Panc1 (cell line): ENCODE measurements around the gene DIAPH3. TPM values are rescaled to one million over a fixed set of nuclear protein-coding genes. Genes with fewer than 3 reads are reported as not detected.

ENCODE experiments used
- ATAC-seq: fragments of 200-7000 bp; cut with Tn5 transposase; 2 replicates; pipeline ENCODE4 v1.9.1; 2020; ENCODE audit warnings: mild to moderate bottlenecking, moderate library complexity
- BruUV-seq: library from RNA; stranded (reverse); fragments of 400-500 nt; replicated peaks from 2 replicates; lab custom pipeline; 2021; lab: Mats Ljungman, UMichigan
- CTCF ChIA-PET: fragments of 300-600 bp; sonication (Branson Sonifier 250); formaldehyde crosslinking; loops from one replicate; lab custom pipeline; 2022; ENCODE audit warnings: antibody characterized with exemption; lab: Charles Lee
- POLR2A ChIA-PET: fragments of 300-600 bp; sonication (Branson Sonifier 250); formaldehyde crosslinking; loops from one replicate; lab custom pipeline; 2022; ENCODE audit warnings: antibody characterized with exemption; lab: Charles Lee
- DNase-seq: peaks from one replicate; pipeline ENCODE4 v3.0.0-alpha.2; 2010; ENCODE audit warnings: low read depth, low spot score
- H3K27ac ChIP-seq: 2 replicates; pipeline ENCODE4 v1.5.1; 2011; ENCODE audit warnings: mild to moderate bottlenecking, low read length, inconsistent platforms
- H3K27me3 ChIP-seq: fragments of 200-500 bp; sonication (Bioruptor generic); 2 replicates; pipeline ENCODE4 v1.6.0; 2014; ENCODE audit warnings: low read length, inconsistent platforms; ENCODE audit not compliant: control insufficient read depth, insufficient read depth
- H3K36me3 ChIP-seq: fragments of 200-500 bp; sonication (Bioruptor generic); 2 replicates; pipeline ENCODE4 v1.5.1; 2014; ENCODE audit warnings: inconsistent platforms, mild to moderate bottlenecking, low read length, moderate library complexity; ENCODE audit not compliant: control insufficient read depth, insufficient read depth
- H3K4me1 ChIP-seq: 2 replicates; pipeline ENCODE4 v1.5.1; 2011; ENCODE audit warnings: inconsistent platforms, mild to moderate bottlenecking, low read length, moderate library complexity; ENCODE audit not compliant: control insufficient read depth, insufficient read depth
- H3K4me3 ChIP-seq, 2 experiments: 2 replicates each; pipeline ENCODE4 v1.5.1; 2011 to 2012; ENCODE audit warnings: low read depth in 2 of 2, low read length in 2 of 2, mild to moderate bottlenecking in 2 of 2, inconsistent platforms in 1 of 2, moderate library complexity in 1 of 2
- H3K9me3 ChIP-seq: fragments of 200-500 bp; sonication (Bioruptor generic); 2 replicates; pipeline ENCODE4 v1.5.1; 2014; ENCODE audit warnings: low read depth, mild to moderate bottlenecking, inconsistent platforms, low read length, moderate library complexity; ENCODE audit not compliant: control insufficient read depth, insufficient read depth
- POLR2AphosphoS5 ChIP-seq: IDR thresholded peaks from 2 replicates; pipeline ENCODE4 v1.6.1; 2012; ENCODE audit warnings: mild to moderate bottlenecking, low read depth, low read length, moderate library complexity
- SIN3A ChIP-seq: IDR thresholded peaks from 2 replicates; pipeline ENCODE4 v1.6.1; 2012; ENCODE audit warnings: low read depth, mild to moderate bottlenecking, low read length, moderate library complexity, borderline replicate concordance; ENCODE audit not compliant: insufficient read depth
- TCF7L2 ChIP-seq: IDR thresholded peaks from 2 replicates; pipeline ENCODE4 v1.6.1; 2011; ENCODE audit warnings: mild to moderate bottlenecking, low read depth, low read length, inconsistent platforms
- in situ Hi-C: cut with HindIII; loops from 2 replicates; pipeline ENCODE4 v1.10.0; 2016; ENCODE audit warnings: low sequenced_read_pairs, low pct_unique_long_range_greater_than_20kb
- intact Hi-C: fragments of 100-400 bp; cut with micrococcal nuclease; formaldehyde crosslinking; loops from one replicate; pipeline ENCODE4 v1.10.0; 2022; ENCODE audit not compliant: unreplicated experiment
- total RNA-seq: library from RNA; stranded (reverse); gene quantifications from one replicate; pipeline ENCODE4 v1.2.1, GENCODE V29; 2021; ENCODE audit not compliant: unreplicated experiment
- TF ChIP-seq, protein P1 (sequence below): fragments of 450-650 bp; IDR thresholded peaks from 2 replicates; pipeline ENCODE4 v1.5.1; 2017; ENCODE audit warnings: mild to moderate bottlenecking
- TF ChIP-seq, protein P2 (sequence below), 2 experiments: IDR thresholded peaks; 2 replicates each; pipeline ENCODE4 v1.6.1; 2011 to 2012; ENCODE audit warnings: low read depth in 2 of 2, control low read depth in 1 of 2, low read length in 1 of 2, mild to moderate bottlenecking in 1 of 2, moderate library complexity in 1 of 2; ENCODE audit not compliant: insufficient read depth in 1 of 2

The DIAPH3 gene
- total RNA-seq, 1 experiment from 2014 or later = 15.4 TPM

DNA sequence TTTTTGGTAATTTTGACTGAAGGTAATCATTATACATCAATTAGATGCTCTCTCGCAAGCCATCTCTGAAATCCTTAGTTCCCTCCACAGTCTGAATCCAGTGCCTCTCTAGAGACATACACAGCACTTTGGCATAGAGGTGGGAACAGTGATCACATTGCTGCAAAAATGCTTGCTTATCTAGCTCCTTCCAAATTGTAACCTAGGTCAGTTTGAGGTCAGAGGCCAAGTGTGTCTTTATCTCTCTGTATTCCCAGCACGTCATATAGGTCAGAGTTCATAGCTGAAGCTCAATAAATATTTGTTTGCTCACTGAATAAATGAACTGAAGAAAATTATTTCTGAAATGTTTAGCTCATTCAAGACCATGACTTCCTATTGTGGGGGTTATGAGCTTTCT is 462.5 kb downstream of the DIAPH3 start:
- in situ Hi-C loops = no loop called here
- CTCF ChIA-PET = interaction anchor here (0.6 kb wide), 1 partner anchor 14 kb away, joined by 3 read pairs; no protein-coding TSS in a partner anchor
- no peak overlapping the region for H3K4me3 ChIP-seq
- intact Hi-C loops = no loop called here
- POLR2A ChIA-PET = no interaction called here
- no peaks in the 10 kb centered on the region for H3K4me1 ChIP-seq
- no peak for TF ChIP-seq SIN3A
- TF ChIP-seq POLR2AphosphoS5 = no peak
- TF ChIP-seq, protein P1, sequence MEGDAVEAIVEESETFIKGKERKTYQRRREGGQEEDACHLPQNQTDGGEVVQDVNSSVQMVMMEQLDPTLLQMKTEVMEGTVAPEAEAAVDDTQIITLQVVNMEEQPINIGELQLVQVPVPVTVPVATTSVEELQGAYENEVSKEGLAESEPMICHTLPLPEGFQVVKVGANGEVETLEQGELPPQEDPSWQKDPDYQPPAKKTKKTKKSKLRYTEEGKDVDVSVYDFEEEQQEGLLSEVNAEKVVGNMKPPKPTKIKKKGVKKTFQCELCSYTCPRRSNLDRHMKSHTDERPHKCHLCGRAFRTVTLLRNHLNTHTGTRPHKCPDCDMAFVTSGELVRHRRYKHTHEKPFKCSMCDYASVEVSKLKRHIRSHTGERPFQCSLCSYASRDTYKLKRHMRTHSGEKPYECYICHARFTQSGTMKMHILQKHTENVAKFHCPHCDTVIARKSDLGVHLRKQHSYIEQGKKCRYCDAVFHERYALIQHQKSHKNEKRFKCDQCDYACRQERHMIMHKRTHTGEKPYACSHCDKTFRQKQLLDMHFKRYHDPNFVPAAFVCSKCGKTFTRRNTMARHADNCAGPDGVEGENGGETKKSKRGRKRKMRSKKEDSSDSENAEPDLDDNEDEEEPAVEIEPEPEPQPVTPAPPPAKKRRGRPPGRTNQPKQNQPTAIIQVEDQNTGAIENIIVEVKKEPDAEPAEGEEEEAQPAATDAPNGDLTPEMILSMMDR = no peak
- TF ChIP-seq TCF7L2 = no peak
- TF ChIP-seq, protein P2, sequence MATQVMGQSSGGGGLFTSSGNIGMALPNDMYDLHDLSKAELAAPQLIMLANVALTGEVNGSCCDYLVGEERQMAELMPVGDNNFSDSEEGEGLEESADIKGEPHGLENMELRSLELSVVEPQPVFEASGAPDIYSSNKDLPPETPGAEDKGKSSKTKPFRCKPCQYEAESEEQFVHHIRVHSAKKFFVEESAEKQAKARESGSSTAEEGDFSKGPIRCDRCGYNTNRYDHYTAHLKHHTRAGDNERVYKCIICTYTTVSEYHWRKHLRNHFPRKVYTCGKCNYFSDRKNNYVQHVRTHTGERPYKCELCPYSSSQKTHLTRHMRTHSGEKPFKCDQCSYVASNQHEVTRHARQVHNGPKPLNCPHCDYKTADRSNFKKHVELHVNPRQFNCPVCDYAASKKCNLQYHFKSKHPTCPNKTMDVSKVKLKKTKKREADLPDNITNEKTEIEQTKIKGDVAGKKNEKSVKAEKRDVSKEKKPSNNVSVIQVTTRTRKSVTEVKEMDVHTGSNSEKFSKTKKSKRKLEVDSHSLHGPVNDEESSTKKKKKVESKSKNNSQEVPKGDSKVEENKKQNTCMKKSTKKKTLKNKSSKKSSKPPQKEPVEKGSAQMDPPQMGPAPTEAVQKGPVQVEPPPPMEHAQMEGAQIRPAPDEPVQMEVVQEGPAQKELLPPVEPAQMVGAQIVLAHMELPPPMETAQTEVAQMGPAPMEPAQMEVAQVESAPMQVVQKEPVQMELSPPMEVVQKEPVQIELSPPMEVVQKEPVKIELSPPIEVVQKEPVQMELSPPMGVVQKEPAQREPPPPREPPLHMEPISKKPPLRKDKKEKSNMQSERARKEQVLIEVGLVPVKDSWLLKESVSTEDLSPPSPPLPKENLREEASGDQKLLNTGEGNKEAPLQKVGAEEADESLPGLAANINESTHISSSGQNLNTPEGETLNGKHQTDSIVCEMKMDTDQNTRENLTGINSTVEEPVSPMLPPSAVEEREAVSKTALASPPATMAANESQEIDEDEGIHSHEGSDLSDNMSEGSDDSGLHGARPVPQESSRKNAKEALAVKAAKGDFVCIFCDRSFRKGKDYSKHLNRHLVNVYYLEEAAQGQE (IDR thresholded peaks at IDR 0.05; ENCODE audit: insufficient read depth in 1 of 2, low read depth in 2 of 2, low read length in 1 of 2) = no peak
- H3K27me3 ChIP-seq = no peaks in the 10 kb centered on the region
- BruUV-seq = no TSS peak
- no peak for DNase-seq
- H3K27ac ChIP-seq = no peak overlapping the region
- H3K9me3 ChIP-seq = no peaks in the 10 kb centered on the region
- no peaks in the 10 kb centered on the region for H3K36me3 ChIP-seq
- ATAC-seq = no peak

DNA sequence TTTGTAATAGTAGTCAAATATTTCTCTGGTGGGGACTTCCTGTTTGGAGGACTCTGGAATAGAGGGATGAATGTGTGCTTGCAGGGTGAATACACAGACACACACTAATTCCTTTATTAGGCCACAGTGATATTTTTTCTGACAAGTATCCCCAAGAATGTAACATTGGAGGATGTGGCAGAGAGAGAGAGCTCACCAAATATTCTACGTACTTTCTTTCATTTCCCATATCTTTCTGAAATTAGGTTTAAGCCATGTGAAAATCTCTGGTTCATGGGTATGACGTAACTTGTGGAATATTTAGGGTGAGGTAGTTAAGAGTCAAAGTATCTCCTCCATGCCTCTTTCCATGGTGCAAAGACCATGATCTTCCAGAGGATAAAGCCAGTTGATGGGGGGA is 463.4 kb downstream of the DIAPH3 start:
- BruUV-seq = no TSS peak
- in situ Hi-C loops (no loop called here), intact Hi-C loops (no loop called here)
- Histone ChIP-seq H3K4me1 (no peaks in the 10 kb centered on the region), H3K9me3 (no peaks in the 10 kb centered on the region), H3K27me3 (no peaks in the 10 kb centered on the region), H3K27ac (no peak overlapping the region), H3K4me3 (no peak overlapping the region), H3K36me3 (no peaks in the 10 kb centered on the region)
- CTCF ChIA-PET = no interaction called here
- DNase-seq (no peak), ATAC-seq (no peak)
- POLR2A ChIA-PET = no interaction called here
- TF ChIP-seq, protein P1 = no peak
- TF ChIP-seq, protein P2 (IDR thresholded peaks at IDR 0.05; ENCODE audit: insufficient read depth in 1 of 2, low read depth in 2 of 2, low read length in 1 of 2) = no peak
- no peak for TF ChIP-seq POLR2AphosphoS5
- TF ChIP-seq TCF7L2 = no peak
- no peak for TF ChIP-seq SIN3A
